H1 (cell line): ENCODE data around the gene UBASH3A.

ENCODE experiments used
- CEBPB ChIP-seq: IDR thresholded peaks from 2 replicates; pipeline ENCODE4 v1.6.1; 2012; ENCODE audit warnings: low read depth, low read length
- EP300 ChIP-seq, 2 experiments: IDR thresholded peaks; 1 replicate in 1 of 2; 2 replicates in 1 of 2; pipeline ENCODE4 v1.6.1; 2011 to 2012; ENCODE audit warnings: low read depth in 2 of 2, low read length in 2 of 2, mild to moderate bottlenecking in 2 of 2, borderline replicate concordance in 1 of 2, inconsistent platforms in 1 of 2, moderate library complexity in 1 of 2
- EZH2 ChIP-seq: fragments of 200-600 bp; sonication (generic); IDR thresholded peaks from 2 replicates; pipeline ENCODE4 v1.7.1; 2012; ENCODE audit warnings: low read depth, mild to moderate bottlenecking, moderate library complexity, low read length, inconsistent platforms; ENCODE audit not compliant: severe bottlenecking
- GABPA ChIP-seq: IDR thresholded peaks from 2 replicates; pipeline ENCODE4 v1.6.1; 2011; ENCODE audit warnings: mild to moderate bottlenecking, low read length, moderate library complexity, borderline replicate concordance; ENCODE audit not compliant: insufficient read depth
- JUND ChIP-seq: IDR thresholded peaks from 2 replicates; pipeline ENCODE4 v1.6.1; 2011; ENCODE audit warnings: mild to moderate bottlenecking, improper control_type of control experiment, low read length
- NRF1 ChIP-seq: IDR thresholded peaks from 2 replicates; pipeline ENCODE4 v1.6.1; 2011; ENCODE audit warnings: mild to moderate bottlenecking, low read depth, low read length, improper control_type of control experiment
- POLR2A ChIP-seq, 2 experiments: IDR thresholded peaks; 1 replicate in 1 of 2; 2 replicates in 1 of 2; pipeline ENCODE4 v1.6.1; 2011; ENCODE audit warnings: low read depth in 2 of 2, low read length in 2 of 2, mild to moderate bottlenecking in 2 of 2; ENCODE audit errors: control extremely low read depth in 1 of 2
- TF ChIP-seq, protein P1 (sequence below), 3 experiments: IDR thresholded peaks; 1 replicate in 2 of 3; 2 replicates in 1 of 3; pipeline versions ENCODE4 v1.5.1 to v1.6.1; 2011; ENCODE audit warnings: low read length in 3 of 3, mild to moderate bottlenecking in 3 of 3, inconsistent platforms in 2 of 3, low read depth in 1 of 3, moderate library complexity in 1 of 3; ENCODE audit not compliant: insufficient read depth in 1 of 3; ENCODE audit errors: control extremely low read depth in 1 of 3

DNA sequence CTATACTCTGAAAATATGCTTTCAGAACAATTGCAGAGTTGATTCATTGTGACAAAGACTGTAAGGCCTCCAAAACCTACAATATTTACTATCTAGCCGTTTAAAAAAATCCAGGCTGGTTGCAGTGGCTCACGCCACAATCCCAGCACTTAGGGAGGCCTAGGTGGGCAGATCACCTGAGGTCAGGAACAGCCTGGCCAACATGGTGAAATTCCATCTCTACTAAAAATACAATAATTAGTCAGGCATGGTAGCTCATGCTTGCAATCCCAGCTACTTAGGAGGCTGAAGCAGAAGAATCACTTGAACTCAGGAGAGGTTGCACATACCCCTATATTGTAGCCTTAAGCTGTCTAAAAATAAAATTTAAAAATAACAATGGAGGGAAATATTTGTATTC is 47.7 kb upstream of the UBASH3A start:
- no peak for TF ChIP-seq NRF1
- TF ChIP-seq POLR2A (IDR thresholded peaks at IDR 0.05; ENCODE audit: control extremely low read depth in 1 of 2, low read depth in 2 of 2, low read length in 2 of 2) = no peak
- no peak for TF ChIP-seq GABPA
- TF ChIP-seq JUND = no peak
- TF ChIP-seq, protein P1, sequence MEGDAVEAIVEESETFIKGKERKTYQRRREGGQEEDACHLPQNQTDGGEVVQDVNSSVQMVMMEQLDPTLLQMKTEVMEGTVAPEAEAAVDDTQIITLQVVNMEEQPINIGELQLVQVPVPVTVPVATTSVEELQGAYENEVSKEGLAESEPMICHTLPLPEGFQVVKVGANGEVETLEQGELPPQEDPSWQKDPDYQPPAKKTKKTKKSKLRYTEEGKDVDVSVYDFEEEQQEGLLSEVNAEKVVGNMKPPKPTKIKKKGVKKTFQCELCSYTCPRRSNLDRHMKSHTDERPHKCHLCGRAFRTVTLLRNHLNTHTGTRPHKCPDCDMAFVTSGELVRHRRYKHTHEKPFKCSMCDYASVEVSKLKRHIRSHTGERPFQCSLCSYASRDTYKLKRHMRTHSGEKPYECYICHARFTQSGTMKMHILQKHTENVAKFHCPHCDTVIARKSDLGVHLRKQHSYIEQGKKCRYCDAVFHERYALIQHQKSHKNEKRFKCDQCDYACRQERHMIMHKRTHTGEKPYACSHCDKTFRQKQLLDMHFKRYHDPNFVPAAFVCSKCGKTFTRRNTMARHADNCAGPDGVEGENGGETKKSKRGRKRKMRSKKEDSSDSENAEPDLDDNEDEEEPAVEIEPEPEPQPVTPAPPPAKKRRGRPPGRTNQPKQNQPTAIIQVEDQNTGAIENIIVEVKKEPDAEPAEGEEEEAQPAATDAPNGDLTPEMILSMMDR (IDR thresholded peaks at IDR 0.05; ENCODE audit: control extremely low read depth in 1 of 3, insufficient read depth in 1 of 3, low read depth in 1 of 3, low read length in 3 of 3) = no peak
- no peak for TF ChIP-seq CEBPB
- no peak for TF ChIP-seq EZH2
- no peak for TF ChIP-seq EP300 (IDR thresholded peaks at IDR 0.05; ENCODE audit: borderline replicate concordance in 1 of 2, low read depth in 2 of 2, low read length in 2 of 2)
